ENCODE data around the gene NHLRC2.

GRCh38 chr10:113879691-113880090 lies 25.2 kb downstream of the NHLRC2 start:
- TF ChIP-seq CTCF (IDR thresholded peaks at IDR 0.05 in 2 of 3, conservative IDR thresholded peaks at IDR 0.05 in 1 of 3; ENCODE audit: borderline replicate concordance in 1 of 3, insufficient read depth in 1 of 3, low read depth in 2 of 3, low read length in 2 of 3), result no peak
- TF ChIP-seq REST (IDR thresholded peaks at IDR 0.05; ENCODE audit: low read depth), result no peak
- no peak for TF ChIP-seq CEBPB (IDR thresholded peaks at IDR 0.05; ENCODE audit: low read depth)
- no peak for TF ChIP-seq POLR2A (IDR thresholded peaks at IDR 0.05; ENCODE audit: borderline replicate concordance, extremely low read depth, insufficient read depth, insufficient read length)

All from HCT116 (cell line).